Measurements from ENCODE around the gene EMC6. TPM values are rescaled to one million over a fixed set of nuclear protein-coding genes. Genes with fewer than 3 reads are reported as not detected.

The EMC6 gene
- 44.4 TPM for total RNA-seq (ENCODE audit: unreplicated experiment)
- long read RNA-seq, transcript EMC6-201 (2 exons, 653 nt), result major isoform, 43 of 66 reads
- long read RNA-seq, transcript EMC6-202 (2 exons, 762 nt), result minor isoform, 10 of 66 reads
- long read RNA-seq, partial matches to known transcripts, result 0 of 66 reads
- long read RNA-seq, other reads (novel, unspliced or antisense), result 13 of 66 reads

- DNase-seq, result peak; percentile 99
- H3K9me3 Mint-ChIP-seq (ENCODE audit: unreplicated experiment), result peaks cover 23% of the 10 kb centered on the region
- no peak for TF ChIP-seq CTCF (IDR thresholded peaks at IDR 0.05; ENCODE audit: partially characterized antibody, unreplicated experiment)
- peaks cover 18% of the 10 kb centered on the region for H3K27me3 Mint-ChIP-seq (ENCODE audit: unreplicated experiment)
- H3K27ac Mint-ChIP-seq (ENCODE audit: unreplicated experiment), result peak within 1 kb of the TSS; percentile 93
- H3K4me3 Mint-ChIP-seq (ENCODE audit: unreplicated experiment), result peak within 1 kb of the TSS; percentile 96
- no peaks in the 10 kb centered on the region for H3K36me3 Mint-ChIP-seq (ENCODE audit: unreplicated experiment)
- H3K4me1 Mint-ChIP-seq (ENCODE audit: low read depth, unreplicated experiment), result peaks cover 25% of the 10 kb centered on the region
Observed at GRCh38 chr17:3668279-3669084, at the start of gene EMC6, which contains the start of gene TAX1BP3. EMC6 (plus strand) TSS chr17:3668812; CDS start chr17:3669147, 335 bp downstream. TAX1BP3 (minus strand) TSS chr17:3668578; CDS start chr17:3668526, 52 bp downstream.

- peaks cover 7% of the 10 kb centered on the region for H3K4me1 Mint-ChIP-seq (ENCODE audit: low read depth, unreplicated experiment)
Observed at GRCh38 chr17:3621146-3621720, 47.4 kb upstream of the EMC6 start.

GRCh38 chr17:3622977-3623594, 45.5 kb upstream of the EMC6 start:
- peaks cover 11% of the 10 kb centered on the region for H3K36me3 Mint-ChIP-seq (ENCODE audit: unreplicated experiment)
- H3K4me1 Mint-ChIP-seq (ENCODE audit: low read depth, unreplicated experiment), result peaks cover 13% of the 10 kb centered on the region
- no peak overlapping the region for H3K4me3 Mint-ChIP-seq (ENCODE audit: unreplicated experiment)
- H3K27me3 Mint-ChIP-seq (ENCODE audit: unreplicated experiment), result peaks cover 3% of the 10 kb centered on the region
- H3K9me3 Mint-ChIP-seq (ENCODE audit: unreplicated experiment), result peaks cover 4% of the 10 kb centered on the region
- H3K27ac Mint-ChIP-seq (ENCODE audit: unreplicated experiment), result peak overlapping the region; percentile 72
- DNase-seq, result no peak
- TF ChIP-seq CTCF (IDR thresholded peaks at IDR 0.05; ENCODE audit: partially characterized antibody, unreplicated experiment), result no peak

More at GRCh38 chr17:3621146-3621720, 47.4 kb upstream of the EMC6 start:
- Mint-ChIP-seq H3K9me3 (ENCODE audit: unreplicated experiment) (no peaks in the 10 kb centered on the region), H3K27ac (ENCODE audit: unreplicated experiment) (no peak overlapping the region), H3K4me3 (ENCODE audit: unreplicated experiment) (no peak overlapping the region), H3K27me3 (ENCODE audit: unreplicated experiment) (peaks cover 2% of the 10 kb centered on the region), H3K36me3 (ENCODE audit: unreplicated experiment) (peaks cover 9% of the 10 kb centered on the region)
- DNase-seq, result no peak
- TF ChIP-seq CTCF (IDR thresholded peaks at IDR 0.05; ENCODE audit: partially characterized antibody, unreplicated experiment), result no peak

GRCh38 chr17:3626831-3627768, 41.5 kb upstream of the EMC6 start:
- no peak for DNase-seq
- Mint-ChIP-seq H3K4me3 (ENCODE audit: unreplicated experiment) (peak overlapping the region; percentile 25), H3K27ac (ENCODE audit: unreplicated experiment) (peak overlapping the region; percentile 49), H3K9me3 (ENCODE audit: unreplicated experiment) (peaks cover 4% of the 10 kb centered on the region), H3K4me1 (ENCODE audit: low read depth, unreplicated experiment) (peaks cover 21% of the 10 kb centered on the region), H3K27me3 (ENCODE audit: unreplicated experiment) (peaks cover 6% of the 10 kb centered on the region), H3K36me3 (ENCODE audit: unreplicated experiment) (peaks cover 7% of the 10 kb centered on the region)
- TF ChIP-seq CTCF (IDR thresholded peaks at IDR 0.05; ENCODE audit: partially characterized antibody, unreplicated experiment), result no peak

All from glutamatergic neuron (in vitro differentiated cells).